Suprapubic skin (tissue), 3 donors: ENCODE results near the gene TMEM245.

Experiments used
- POLR2AphosphoS5 ChIP-seq, 3 donors: sonication (generic); formaldehyde crosslinking; IDR thresholded peaks; one replicate each; pipeline ENCODE4 v1.6.1; 2017; ENCODE audit warnings: antibody characterized with exemption in 3 of 3
- TF ChIP-seq, protein P1 (sequence below), 2 donors: fragments of 200-600 bp in 1 of 2; fragments of 450-650 bp in 1 of 2; sonication (generic) in 1 of 2; IDR thresholded peaks; one replicate each; pipeline ENCODE4 v1.5.1; 2016 to 2019; ENCODE audit warnings: antibody characterized with exemption in 2 of 2, mild to moderate bottlenecking in 1 of 2, moderate library complexity in 1 of 2

DNA sequence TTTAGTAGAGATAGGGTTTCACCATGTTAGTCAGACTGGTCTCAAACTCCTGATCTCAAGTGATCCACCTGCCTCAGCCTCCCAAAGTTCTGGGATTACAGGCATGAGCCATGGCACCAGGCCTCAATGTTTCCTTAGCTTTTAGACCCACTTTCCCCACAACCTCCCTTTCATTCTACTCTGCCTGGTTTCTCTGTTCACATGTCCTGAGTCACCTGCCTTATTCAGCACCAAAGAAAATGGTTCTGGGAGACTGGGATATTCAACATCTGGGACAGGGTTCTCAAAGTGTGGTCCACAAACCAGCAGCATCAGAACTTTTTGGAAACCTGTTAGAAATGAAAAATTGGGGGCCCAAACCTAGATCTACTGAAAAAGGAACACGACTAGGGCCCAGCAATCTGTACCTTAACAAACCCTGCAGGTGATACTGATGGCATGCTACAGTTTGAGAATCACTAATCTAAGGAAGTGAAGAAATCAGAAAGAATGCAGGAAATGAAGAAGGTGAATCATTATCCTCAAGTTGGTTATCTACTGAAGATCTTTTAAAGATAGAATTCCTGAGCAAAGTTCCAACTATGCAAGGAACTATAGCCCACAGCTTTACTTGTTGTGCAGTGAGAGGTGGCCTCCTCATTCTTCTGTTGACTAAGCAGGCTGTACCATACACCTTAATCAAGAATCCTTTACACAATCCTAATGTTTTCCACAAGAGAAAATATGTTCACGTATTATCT is 54.6 kb downstream of the TMEM245 start:
- TF ChIP-seq, protein P1, sequence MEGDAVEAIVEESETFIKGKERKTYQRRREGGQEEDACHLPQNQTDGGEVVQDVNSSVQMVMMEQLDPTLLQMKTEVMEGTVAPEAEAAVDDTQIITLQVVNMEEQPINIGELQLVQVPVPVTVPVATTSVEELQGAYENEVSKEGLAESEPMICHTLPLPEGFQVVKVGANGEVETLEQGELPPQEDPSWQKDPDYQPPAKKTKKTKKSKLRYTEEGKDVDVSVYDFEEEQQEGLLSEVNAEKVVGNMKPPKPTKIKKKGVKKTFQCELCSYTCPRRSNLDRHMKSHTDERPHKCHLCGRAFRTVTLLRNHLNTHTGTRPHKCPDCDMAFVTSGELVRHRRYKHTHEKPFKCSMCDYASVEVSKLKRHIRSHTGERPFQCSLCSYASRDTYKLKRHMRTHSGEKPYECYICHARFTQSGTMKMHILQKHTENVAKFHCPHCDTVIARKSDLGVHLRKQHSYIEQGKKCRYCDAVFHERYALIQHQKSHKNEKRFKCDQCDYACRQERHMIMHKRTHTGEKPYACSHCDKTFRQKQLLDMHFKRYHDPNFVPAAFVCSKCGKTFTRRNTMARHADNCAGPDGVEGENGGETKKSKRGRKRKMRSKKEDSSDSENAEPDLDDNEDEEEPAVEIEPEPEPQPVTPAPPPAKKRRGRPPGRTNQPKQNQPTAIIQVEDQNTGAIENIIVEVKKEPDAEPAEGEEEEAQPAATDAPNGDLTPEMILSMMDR (IDR thresholded peaks at IDR 0.05) = no peak
- no peak for TF ChIP-seq POLR2AphosphoS5 (IDR thresholded peaks at IDR 0.05)
